ENCODE results near the gene ATOSB.

The ATOSB gene

GRCh38 chr9:35103660-35104191, 11.9 kb downstream of the ATOSB start:
- Histone ChIP-seq H3K4me3 (ENCODE audit: low read length, poor library complexity, severe bottlenecking) (peak overlapping the region; percentile 94), H2AFZ (ENCODE audit: low read length) (no peak overlapping the region)

GRCh38 chr9:35102769-35103659, 12.6 kb downstream of the ATOSB start, which contains the start of gene STOML2:
STOML2 (minus strand) TSS chr9:35103131; CDS start chr9:35103094, 37 bp downstream.
- Histone ChIP-seq H2AFZ (ENCODE audit: low read length) (peak within 1 kb of the TSS; percentile 87), H3K79me2 (ENCODE audit: insufficient read depth, low read length) (peaks cover 21% of the 10 kb centered on the region), H3K4me2 (ENCODE audit: low read depth, low read length, poor library complexity, severe bottlenecking) (peak within 1 kb of the TSS; percentile 94), H3K4me1 (ENCODE audit: insufficient read depth, low read length, poor library complexity, severe bottlenecking) (peaks cover 22% of the 10 kb centered on the region), H3K27me3 (ENCODE audit: insufficient read depth, low read length, poor library complexity, severe bottlenecking) (no peaks in the 10 kb centered on the region), H3K9me2 (replicated peaks; ENCODE audit: low read depth, low read length) (no peaks in the 10 kb centered on the region), H3K9ac (ENCODE audit: low read depth, low read length, poor library complexity, severe bottlenecking) (peak within 1 kb of the TSS; percentile 94), H3K4me3 (ENCODE audit: low read length, poor library complexity, severe bottlenecking) (peak within 1 kb of the TSS; percentile 94), H3F3A (ENCODE audit: low read depth) (0 out of 2 replicates have a peak, but pooled peaks cover 4% of the 10 kb centered on the region), H3K9me3 (ENCODE audit: insufficient read depth, low read depth, low read length) (no peaks in the 10 kb centered on the region), H4K20me1 (ENCODE audit: insufficient read depth, low read length, poor library complexity, severe bottlenecking) (no peaks in the 10 kb centered on the region), H3K36me3 (ENCODE audit: insufficient read depth, low read length) (peaks cover 11% of the 10 kb centered on the region; the same call in 1 of the 2 replicates)
- no peak for TF ChIP-seq CTCF (conservative IDR thresholded peaks at IDR 0.05; ENCODE audit: low read length)

More at GRCh38 chr9:35103660-35104191, 11.9 kb downstream of the ATOSB start:
- Histone ChIP-seq H3K27me3 (ENCODE audit: insufficient read depth, low read length, poor library complexity, severe bottlenecking) (no peaks in the 10 kb centered on the region), H3K9me3 (ENCODE audit: insufficient read depth, low read depth, low read length) (no peaks in the 10 kb centered on the region), H3K79me2 (ENCODE audit: insufficient read depth, low read length) (peaks cover 21% of the 10 kb centered on the region), H3F3A (ENCODE audit: low read depth) (0 out of 2 replicates have a peak, but pooled peaks cover 4% of the 10 kb centered on the region), H3K36me3 (ENCODE audit: insufficient read depth, low read length) (peaks cover 12% of the 10 kb centered on the region; the same call in 1 of the 2 replicates), H3K4me2 (ENCODE audit: low read depth, low read length, poor library complexity, severe bottlenecking) (peak overlapping the region; percentile 94), H3K9ac (ENCODE audit: low read depth, low read length, poor library complexity, severe bottlenecking) (peak overlapping the region; percentile 94), H4K20me1 (ENCODE audit: insufficient read depth, low read length, poor library complexity, severe bottlenecking) (no peaks in the 10 kb centered on the region), H3K9me2 (replicated peaks; ENCODE audit: low read depth, low read length) (no peaks in the 10 kb centered on the region), H3K4me1 (ENCODE audit: insufficient read depth, low read length, poor library complexity, severe bottlenecking) (peaks cover 22% of the 10 kb centered on the region)
- no peak for TF ChIP-seq EZH2phosphoT487 (IDR thresholded peaks at IDR 0.05; ENCODE audit: borderline replicate concordance)
- TF ChIP-seq CTCF (conservative IDR thresholded peaks at IDR 0.05; ENCODE audit: low read length) = no peak

GRCh38 chr9:35102465-35102768, 13.2 kb downstream of the ATOSB start:
- H3K27me3 ChIP-seq (ENCODE audit: insufficient read depth, low read length, poor library complexity, severe bottlenecking) = no peaks in the 10 kb centered on the region
- peaks cover 22% of the 10 kb centered on the region for H3K4me1 ChIP-seq (ENCODE audit: insufficient read depth, low read length, poor library complexity, severe bottlenecking)
- peak overlapping the region; percentile 94 for H3K4me3 ChIP-seq (ENCODE audit: low read length, poor library complexity, severe bottlenecking)
- TF ChIP-seq CTCF (conservative IDR thresholded peaks at IDR 0.05; ENCODE audit: low read length) (no peak), EZH2phosphoT487 (IDR thresholded peaks at IDR 0.05; ENCODE audit: borderline replicate concordance) (no peak)
- peaks cover 5% of the 10 kb centered on the region; the same call in 1 of the 2 replicates for H3K36me3 ChIP-seq (ENCODE audit: insufficient read depth, low read length)
- H3K9me3 ChIP-seq (ENCODE audit: insufficient read depth, low read depth, low read length) = no peaks in the 10 kb centered on the region
- no peaks in the 10 kb centered on the region for H3K9me2 ChIP-seq (replicated peaks; ENCODE audit: low read depth, low read length)
- 0 out of 2 replicates have a peak, but pooled peaks cover 4% of the 10 kb centered on the region for H3F3A ChIP-seq (ENCODE audit: low read depth)
- H3K79me2 ChIP-seq (ENCODE audit: insufficient read depth, low read length) = peaks cover 21% of the 10 kb centered on the region
- H4K20me1 ChIP-seq (ENCODE audit: insufficient read depth, low read length, poor library complexity, severe bottlenecking) = no peaks in the 10 kb centered on the region
- peak overlapping the region; percentile 87; the same call in 1 of the 2 replicates for H2AFZ ChIP-seq (ENCODE audit: low read length)
- H3K9ac ChIP-seq (ENCODE audit: low read depth, low read length, poor library complexity, severe bottlenecking) = peak overlapping the region; percentile 94
- peak overlapping the region; percentile 94 for H3K4me2 ChIP-seq (ENCODE audit: low read depth, low read length, poor library complexity, severe bottlenecking)

Data from Loucy (cell line).